Measurements from ENCODE around the gene PLPPR4.

DNA sequence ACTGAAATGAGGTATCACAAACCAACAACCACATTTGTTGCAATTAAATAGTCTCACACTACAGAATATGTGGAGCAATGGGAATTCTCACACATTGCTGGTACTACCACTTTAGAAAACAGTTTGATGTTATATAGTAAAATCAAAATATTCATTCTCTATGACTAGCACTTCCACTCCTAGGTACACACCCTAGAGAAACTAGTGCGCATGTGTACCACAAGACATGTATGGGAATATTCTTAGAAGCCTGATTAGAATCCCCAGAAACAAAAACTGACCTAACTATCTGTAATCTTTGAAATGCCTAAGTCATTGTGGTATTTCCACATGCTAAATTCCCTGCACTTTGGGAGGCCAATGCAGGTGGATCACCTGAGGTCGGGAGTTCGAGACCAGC lies 18.1 kb upstream of the PLPPR4 start:
- TF ChIP-seq, protein P1, sequence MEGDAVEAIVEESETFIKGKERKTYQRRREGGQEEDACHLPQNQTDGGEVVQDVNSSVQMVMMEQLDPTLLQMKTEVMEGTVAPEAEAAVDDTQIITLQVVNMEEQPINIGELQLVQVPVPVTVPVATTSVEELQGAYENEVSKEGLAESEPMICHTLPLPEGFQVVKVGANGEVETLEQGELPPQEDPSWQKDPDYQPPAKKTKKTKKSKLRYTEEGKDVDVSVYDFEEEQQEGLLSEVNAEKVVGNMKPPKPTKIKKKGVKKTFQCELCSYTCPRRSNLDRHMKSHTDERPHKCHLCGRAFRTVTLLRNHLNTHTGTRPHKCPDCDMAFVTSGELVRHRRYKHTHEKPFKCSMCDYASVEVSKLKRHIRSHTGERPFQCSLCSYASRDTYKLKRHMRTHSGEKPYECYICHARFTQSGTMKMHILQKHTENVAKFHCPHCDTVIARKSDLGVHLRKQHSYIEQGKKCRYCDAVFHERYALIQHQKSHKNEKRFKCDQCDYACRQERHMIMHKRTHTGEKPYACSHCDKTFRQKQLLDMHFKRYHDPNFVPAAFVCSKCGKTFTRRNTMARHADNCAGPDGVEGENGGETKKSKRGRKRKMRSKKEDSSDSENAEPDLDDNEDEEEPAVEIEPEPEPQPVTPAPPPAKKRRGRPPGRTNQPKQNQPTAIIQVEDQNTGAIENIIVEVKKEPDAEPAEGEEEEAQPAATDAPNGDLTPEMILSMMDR (IDR thresholded peaks at IDR 0.05) = no peak
- no peak for TF ChIP-seq POLR2A (IDR thresholded peaks at IDR 0.05)

All from heart left ventricle (tissue), 13 donors.